GM12874 (cell line): Measurements from ENCODE around the gene MPV17.

ENCODE experiments used
- TF ChIP-seq, protein P1 (sequence below): IDR thresholded peaks from 2 replicates; pipeline ENCODE4 v1.5.1; 2011; ENCODE audit warnings: low read depth, mild to moderate bottlenecking, control low read depth, low read length, moderate library complexity; ENCODE audit not compliant: insufficient read depth

MPV17 gene

DNA sequence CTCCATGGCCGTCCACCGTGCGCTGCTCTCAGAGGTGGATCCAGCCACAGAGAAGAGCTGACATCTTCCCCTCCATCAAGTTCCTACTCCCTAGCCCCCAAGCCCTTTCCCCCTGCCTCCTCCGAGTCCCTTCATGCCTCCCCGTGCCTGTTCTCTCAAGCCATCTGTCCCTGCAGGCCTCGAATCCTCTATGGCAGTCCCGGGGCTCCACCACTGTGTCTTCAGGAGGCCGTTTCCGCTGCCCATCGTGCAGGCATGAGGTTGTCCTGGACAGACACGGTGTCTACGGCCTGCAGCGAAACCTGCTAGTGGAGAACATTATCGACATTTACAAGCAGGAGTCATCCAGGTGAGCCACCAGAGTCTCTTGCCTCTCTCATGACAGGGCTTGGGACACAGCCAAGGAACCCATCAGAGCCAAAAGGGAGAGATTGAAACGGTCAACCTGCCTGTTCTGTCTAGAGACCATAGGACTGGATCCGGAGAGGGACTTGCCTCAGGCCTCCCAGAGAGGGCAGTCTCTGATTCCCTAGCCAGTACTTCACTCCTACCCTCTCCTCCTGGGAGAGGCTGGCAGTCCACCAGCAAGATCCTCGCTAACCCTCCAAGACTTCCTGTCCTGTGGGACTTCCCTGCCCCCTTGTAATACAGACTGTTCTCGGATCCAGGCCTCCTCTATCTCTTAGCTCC lies 24.4 kb downstream of the MPV17 start:
- TF ChIP-seq, protein P1, sequence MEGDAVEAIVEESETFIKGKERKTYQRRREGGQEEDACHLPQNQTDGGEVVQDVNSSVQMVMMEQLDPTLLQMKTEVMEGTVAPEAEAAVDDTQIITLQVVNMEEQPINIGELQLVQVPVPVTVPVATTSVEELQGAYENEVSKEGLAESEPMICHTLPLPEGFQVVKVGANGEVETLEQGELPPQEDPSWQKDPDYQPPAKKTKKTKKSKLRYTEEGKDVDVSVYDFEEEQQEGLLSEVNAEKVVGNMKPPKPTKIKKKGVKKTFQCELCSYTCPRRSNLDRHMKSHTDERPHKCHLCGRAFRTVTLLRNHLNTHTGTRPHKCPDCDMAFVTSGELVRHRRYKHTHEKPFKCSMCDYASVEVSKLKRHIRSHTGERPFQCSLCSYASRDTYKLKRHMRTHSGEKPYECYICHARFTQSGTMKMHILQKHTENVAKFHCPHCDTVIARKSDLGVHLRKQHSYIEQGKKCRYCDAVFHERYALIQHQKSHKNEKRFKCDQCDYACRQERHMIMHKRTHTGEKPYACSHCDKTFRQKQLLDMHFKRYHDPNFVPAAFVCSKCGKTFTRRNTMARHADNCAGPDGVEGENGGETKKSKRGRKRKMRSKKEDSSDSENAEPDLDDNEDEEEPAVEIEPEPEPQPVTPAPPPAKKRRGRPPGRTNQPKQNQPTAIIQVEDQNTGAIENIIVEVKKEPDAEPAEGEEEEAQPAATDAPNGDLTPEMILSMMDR: no peak

DNA sequence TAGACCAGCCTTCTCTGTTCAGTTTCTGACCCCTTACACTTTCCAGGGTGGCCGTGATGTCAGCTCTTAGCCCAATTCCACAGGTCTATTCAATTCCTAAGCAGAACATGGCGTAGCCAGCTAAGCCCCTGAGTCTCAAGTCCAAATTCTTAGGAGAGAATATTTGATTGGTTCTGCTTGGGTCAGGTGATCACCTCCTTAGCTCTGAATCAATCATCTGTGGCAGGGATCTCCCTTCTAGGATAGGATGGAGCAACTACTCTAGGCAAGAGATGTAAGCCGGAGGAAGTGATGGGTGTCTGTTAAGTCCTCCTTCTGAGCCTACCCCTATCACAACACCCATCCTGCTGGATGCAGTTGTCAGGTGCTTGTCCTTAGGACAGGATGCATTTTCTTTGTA lies 25.7 kb downstream of the MPV17 start:
- TF ChIP-seq, protein P1: no peak

- TF ChIP-seq, protein P1: no peak
Measured at GRCh38 chr2:27296481-27296880, 26.4 kb downstream of the MPV17 start.

- TF ChIP-seq, protein P1: no peak
Measured at GRCh38 chr2:27294928-27295327, 28.0 kb downstream of the MPV17 start.

- TF ChIP-seq, protein P1: no peak
Measured at GRCh38 chr2:27291865-27292264, 31.0 kb downstream of the MPV17 start.

DNA sequence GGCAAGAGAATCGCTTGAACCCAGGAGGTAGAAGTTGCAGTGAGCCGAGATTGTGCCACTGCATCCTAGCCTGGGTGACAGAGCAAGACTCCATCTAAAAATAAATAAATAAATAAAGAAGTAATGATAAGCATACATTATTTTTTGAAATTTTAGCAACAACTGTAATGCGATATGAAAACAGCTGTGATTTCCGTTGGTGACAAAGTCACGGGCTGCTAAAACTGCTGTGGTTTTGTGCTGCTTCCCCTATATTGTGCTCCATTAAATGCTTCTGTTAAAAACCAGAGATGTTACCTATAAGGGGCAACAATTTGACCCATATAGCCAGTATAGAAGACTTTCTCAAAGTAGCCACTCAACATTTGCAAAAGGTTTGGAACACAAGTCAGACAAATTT lies 32.3 kb downstream of the MPV17 start:
- TF ChIP-seq, protein P1: no peak

- TF ChIP-seq, protein P1: no peak
Measured at GRCh38 chr2:27288610-27289009, 34.3 kb downstream of the MPV17 start.
